Measurements from ENCODE around the gene MDH1B.

GRCh38 chr2:206718296-206718695 lies 46.8 kb downstream of the MDH1B start, which contains the start of gene DYTN:
- TF ChIP-seq CTCF (IDR thresholded peaks at IDR 0.05) (no peak), POLR2A (IDR thresholded peaks at IDR 0.05) (no peak)

All from esophagus squamous epithelium (tissue), 4 donors.